Measurements from ENCODE around the gene CEMP1. TPM values are rescaled to one million over a fixed set of nuclear protein-coding genes. Genes with fewer than 3 reads are reported as not detected.
A peak's percentile ranks its signal among the peaks of the same experiment; 100 is the strongest.

CEMP1 gene
- total RNA-seq, 1 donor from 2014 or later = not detected

DNA sequence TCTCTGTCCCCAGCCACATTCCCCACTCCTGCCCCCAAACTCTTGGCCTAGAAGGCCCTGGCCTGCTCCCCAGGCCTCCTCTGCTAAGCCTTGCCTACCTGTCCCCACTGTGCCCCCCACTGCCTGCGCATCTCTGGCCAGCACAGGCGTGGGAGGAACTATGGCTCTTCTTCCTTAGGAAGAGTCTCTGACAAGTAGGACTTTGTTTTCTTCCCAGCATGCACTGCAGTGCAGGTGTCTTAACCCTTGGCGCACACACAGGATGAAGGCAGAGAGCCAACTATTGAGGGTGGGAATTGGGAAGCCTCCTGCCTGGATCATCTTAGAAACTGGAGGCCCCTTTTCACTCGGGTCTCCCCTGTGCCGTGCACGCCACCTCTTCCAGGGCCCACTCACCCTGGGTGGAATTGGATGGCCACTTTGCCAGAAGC is 7.4 kb downstream of the CEMP1 start:
- H3K36me3 ChIP-seq (ENCODE audit: control insufficient read depth in 3 of 3, insufficient read depth in 3 of 3, low read length in 3 of 3) = peaks cover 31 to 32% (median 32%) of the 10 kb centered on the region in 3 donors
- no peaks in the 10 kb centered on the region for H3K9me3 ChIP-seq (ENCODE audit: control insufficient read depth in 3 of 3, low read length in 3 of 3)
- no peak overlapping the region for H3K4me3 ChIP-seq (ENCODE audit: low read length in 3 of 3)
- H3K27ac ChIP-seq (ENCODE audit: low read depth, low read length) = no peak overlapping the region
- peaks cover 18 to 30% (median 20%) of the 10 kb centered on the region in 3 donors for H3K4me1 ChIP-seq (ENCODE audit: control insufficient read depth in 3 of 3, insufficient read depth in 3 of 3, low read length in 3 of 3)
- no peak overlapping the region for H3K9ac ChIP-seq (ENCODE audit: low read depth in 1 of 3, low read length in 3 of 3)
- no peaks in the 10 kb centered on the region for H3K27me3 ChIP-seq (ENCODE audit: control insufficient read depth in 3 of 3, insufficient read depth in 3 of 3, low read length in 3 of 3)

GRCh38 chr16:2520784-2521531 is 10.2 kb downstream of the CEMP1 start:
- H3K27me3 ChIP-seq (ENCODE audit: control insufficient read depth in 3 of 3, insufficient read depth in 3 of 3, low read length in 3 of 3) = no peaks in the 10 kb centered on the region
- peak overlapping the region; percentile 47 for H3K27ac ChIP-seq (ENCODE audit: low read depth, low read length)
- no peaks in the 10 kb centered on the region for H3K9me3 ChIP-seq (ENCODE audit: control insufficient read depth in 3 of 3, low read length in 3 of 3)
- peaks cover 17 to 26% (median 21%) of the 10 kb centered on the region in 3 donors for H3K36me3 ChIP-seq (ENCODE audit: control insufficient read depth in 3 of 3, insufficient read depth in 3 of 3, low read length in 3 of 3)
- peaks cover 47 to 58% (median 48%) of the 10 kb centered on the region in 3 donors for H3K4me1 ChIP-seq (ENCODE audit: control insufficient read depth in 3 of 3, insufficient read depth in 3 of 3, low read length in 3 of 3)
- peak overlapping the region; percentile 72 to 76 (median 73) for H3K4me3 ChIP-seq (ENCODE audit: low read length in 3 of 3)
- H3K9ac ChIP-seq (ENCODE audit: low read depth in 1 of 3, low read length in 3 of 3) = peak overlapping the region; percentile 76 to 83 (median 78)

GRCh38 chr16:2520097-2520783 is 11.0 kb downstream of the CEMP1 start, which contains the start of gene AMDHD2:
AMDHD2 (plus strand) TSS chr16:2520371; CDS start chr16:2520459, 88 bp downstream.
- H3K9ac ChIP-seq (ENCODE audit: low read depth in 1 of 3, low read length in 3 of 3) = peak within 1 kb of the TSS; percentile 76 to 83 (median 78)
- H3K4me1 ChIP-seq (ENCODE audit: control insufficient read depth in 3 of 3, insufficient read depth in 3 of 3, low read length in 3 of 3) = peaks cover 54 to 66% (median 55%) of the 10 kb centered on the region in 3 donors
- H3K27me3 ChIP-seq (ENCODE audit: control insufficient read depth in 3 of 3, insufficient read depth in 3 of 3, low read length in 3 of 3) = no peaks in the 10 kb centered on the region
- H3K4me3 ChIP-seq (ENCODE audit: low read length in 3 of 3) = peak within 1 kb of the TSS; percentile 72 to 76 (median 73)
- H3K9me3 ChIP-seq (ENCODE audit: control insufficient read depth in 3 of 3, low read length in 3 of 3) = no peaks in the 10 kb centered on the region
- peaks cover 16 to 26% (median 19%) of the 10 kb centered on the region in 3 donors for H3K36me3 ChIP-seq (ENCODE audit: control insufficient read depth in 3 of 3, insufficient read depth in 3 of 3, low read length in 3 of 3)
- peak within 1 kb of the TSS; percentile 98 for H3K27ac ChIP-seq (ENCODE audit: low read depth, low read length)

- Histone ChIP-seq H3K27ac (ENCODE audit: low read depth, low read length) (peak overlapping the region; percentile 98), H3K4me1 (ENCODE audit: control insufficient read depth in 3 of 3, insufficient read depth in 3 of 3, low read length in 3 of 3) (peaks cover 59 to 71% (median 61%) of the 10 kb centered on the region in 3 donors)
Measured at GRCh38 chr16:2519711-2520080, 11.5 kb downstream of the CEMP1 start.

DNA sequence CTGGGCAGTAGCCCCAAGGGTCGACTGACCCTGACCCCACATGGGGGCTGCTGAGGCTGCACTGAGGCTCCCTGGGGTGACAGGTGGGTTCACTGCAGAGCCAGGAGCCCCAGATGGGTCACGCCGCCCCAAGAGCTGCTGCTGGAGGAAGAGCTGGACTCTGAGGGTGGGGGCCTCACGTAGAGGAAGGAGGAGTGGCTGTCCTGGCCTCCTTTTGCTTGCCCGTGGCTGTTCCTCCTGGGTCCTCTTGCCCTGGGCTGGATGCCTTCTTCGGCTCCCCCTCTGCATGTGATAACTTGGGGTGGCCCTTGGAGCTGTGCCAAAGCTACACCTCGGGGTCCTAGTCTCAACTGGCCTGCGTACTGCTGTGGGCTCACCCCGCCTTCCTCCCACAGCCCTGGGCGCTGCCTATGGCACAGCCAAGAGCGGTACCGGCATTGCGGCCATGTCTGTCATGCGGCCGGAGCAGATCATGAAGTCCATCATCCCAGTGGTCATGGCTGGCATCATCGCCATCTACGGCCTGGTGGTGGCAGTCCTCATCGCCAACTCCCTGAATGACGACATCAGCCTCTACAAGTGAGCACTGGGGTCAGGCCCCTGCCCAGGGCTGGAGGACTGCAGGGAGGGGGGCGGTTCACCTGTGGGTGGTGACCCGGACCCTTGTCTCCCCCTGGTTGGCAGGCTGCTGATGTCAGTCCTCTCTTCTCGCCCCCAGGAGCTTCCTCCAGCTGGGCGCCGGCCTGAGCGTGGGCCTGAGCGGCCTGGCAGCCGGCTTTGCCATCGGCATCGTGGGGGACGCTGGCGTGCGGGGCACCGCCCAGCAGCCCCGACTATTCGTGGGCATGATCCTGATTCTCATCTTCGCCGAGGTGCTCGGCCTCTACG is 12.1 kb downstream of the CEMP1 start:
- H3K27ac ChIP-seq (ENCODE audit: low read depth, low read length) = peak overlapping the region; percentile 98
- peak overlapping the region in 2 of 3 donors; percentile 29 to 51 for H3K4me3 ChIP-seq (ENCODE audit: low read length in 3 of 3)
- no peaks in the 10 kb centered on the region for H3K9me3 ChIP-seq (ENCODE audit: control insufficient read depth in 3 of 3, low read length in 3 of 3)
- H3K9ac ChIP-seq (ENCODE audit: low read depth in 1 of 3, low read length in 3 of 3) = peak overlapping the region; percentile 62 to 74 (median 72)
- no peaks in the 10 kb centered on the region for H3K27me3 ChIP-seq (ENCODE audit: control insufficient read depth in 3 of 3, insufficient read depth in 3 of 3, low read length in 3 of 3)
- peaks cover 10 to 20% (median 16%) of the 10 kb centered on the region in 3 donors for H3K36me3 ChIP-seq (ENCODE audit: control insufficient read depth in 3 of 3, insufficient read depth in 3 of 3, low read length in 3 of 3)
- H3K4me1 ChIP-seq (ENCODE audit: control insufficient read depth in 3 of 3, insufficient read depth in 3 of 3, low read length in 3 of 3) = peaks cover 61 to 72% (median 62%) of the 10 kb centered on the region in 3 donors

More at GRCh38 chr16:2519711-2520080, 11.5 kb downstream of the CEMP1 start:
- Histone ChIP-seq H3K4me3 (ENCODE audit: low read length in 3 of 3) (peak overlapping the region; percentile 52 to 70 (median 58)), H3K36me3 (ENCODE audit: control insufficient read depth in 3 of 3, insufficient read depth in 3 of 3, low read length in 3 of 3) (peaks cover 15 to 25% (median 19%) of the 10 kb centered on the region in 3 donors), H3K9me3 (ENCODE audit: control insufficient read depth in 3 of 3, low read length in 3 of 3) (no peaks in the 10 kb centered on the region), H3K27me3 (ENCODE audit: control insufficient read depth in 3 of 3, insufficient read depth in 3 of 3, low read length in 3 of 3) (no peaks in the 10 kb centered on the region), H3K9ac (ENCODE audit: low read depth in 1 of 3, low read length in 3 of 3) (peak overlapping the region; percentile 40 to 74 (median 62))

DNA sequence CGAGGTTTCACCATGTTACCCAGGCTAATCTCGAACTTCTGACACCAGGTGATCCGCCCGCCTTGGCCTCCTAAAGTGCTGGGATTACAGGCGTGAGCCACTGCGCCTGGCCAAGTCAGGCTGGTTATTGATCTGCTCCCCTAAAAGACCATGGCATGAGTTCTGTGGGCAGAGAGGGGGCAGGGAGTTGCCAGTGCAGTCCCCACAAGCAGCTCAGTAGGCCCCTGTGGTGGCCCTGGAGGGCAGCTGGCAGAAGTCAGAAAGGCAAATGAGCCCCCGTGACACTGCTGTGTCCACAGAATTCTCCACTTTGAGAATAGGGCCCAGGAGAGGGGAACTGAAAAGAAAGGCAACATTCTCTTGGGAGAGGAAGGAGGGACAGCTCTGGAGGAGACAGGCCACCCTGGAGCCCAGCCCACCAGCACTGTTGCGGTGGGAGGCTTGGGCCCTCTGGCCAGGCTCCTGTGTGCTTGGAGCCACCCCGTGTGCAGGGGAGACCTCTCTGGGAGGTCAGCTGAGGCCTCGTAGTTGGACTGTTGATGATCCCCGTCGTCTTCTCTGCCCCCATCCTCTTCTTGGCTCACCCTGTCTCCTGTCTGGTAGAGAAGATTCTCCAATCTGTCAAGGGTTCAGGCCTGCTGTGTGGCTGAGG is 13.1 kb downstream of the CEMP1 start:
- Histone ChIP-seq H3K4me3 (ENCODE audit: low read length in 3 of 3) (no peak overlapping the region), H3K27me3 (ENCODE audit: control insufficient read depth in 3 of 3, insufficient read depth in 3 of 3, low read length in 3 of 3) (no peaks in the 10 kb centered on the region), H3K4me1 (ENCODE audit: control insufficient read depth in 3 of 3, insufficient read depth in 3 of 3, low read length in 3 of 3) (peaks cover 63 to 68% (median 65%) of the 10 kb centered on the region in 3 donors), H3K27ac (ENCODE audit: low read depth, low read length) (peak overlapping the region; percentile 98), H3K36me3 (ENCODE audit: control insufficient read depth in 3 of 3, insufficient read depth in 3 of 3, low read length in 3 of 3) (peaks cover 2 to 10% (median 10%) of the 10 kb centered on the region in 3 donors), H3K9ac (ENCODE audit: low read depth in 1 of 3, low read length in 3 of 3) (peak overlapping the region; percentile 42 to 74 (median 72)), H3K9me3 (ENCODE audit: control insufficient read depth in 3 of 3, low read length in 3 of 3) (no peaks in the 10 kb centered on the region)

DNA sequence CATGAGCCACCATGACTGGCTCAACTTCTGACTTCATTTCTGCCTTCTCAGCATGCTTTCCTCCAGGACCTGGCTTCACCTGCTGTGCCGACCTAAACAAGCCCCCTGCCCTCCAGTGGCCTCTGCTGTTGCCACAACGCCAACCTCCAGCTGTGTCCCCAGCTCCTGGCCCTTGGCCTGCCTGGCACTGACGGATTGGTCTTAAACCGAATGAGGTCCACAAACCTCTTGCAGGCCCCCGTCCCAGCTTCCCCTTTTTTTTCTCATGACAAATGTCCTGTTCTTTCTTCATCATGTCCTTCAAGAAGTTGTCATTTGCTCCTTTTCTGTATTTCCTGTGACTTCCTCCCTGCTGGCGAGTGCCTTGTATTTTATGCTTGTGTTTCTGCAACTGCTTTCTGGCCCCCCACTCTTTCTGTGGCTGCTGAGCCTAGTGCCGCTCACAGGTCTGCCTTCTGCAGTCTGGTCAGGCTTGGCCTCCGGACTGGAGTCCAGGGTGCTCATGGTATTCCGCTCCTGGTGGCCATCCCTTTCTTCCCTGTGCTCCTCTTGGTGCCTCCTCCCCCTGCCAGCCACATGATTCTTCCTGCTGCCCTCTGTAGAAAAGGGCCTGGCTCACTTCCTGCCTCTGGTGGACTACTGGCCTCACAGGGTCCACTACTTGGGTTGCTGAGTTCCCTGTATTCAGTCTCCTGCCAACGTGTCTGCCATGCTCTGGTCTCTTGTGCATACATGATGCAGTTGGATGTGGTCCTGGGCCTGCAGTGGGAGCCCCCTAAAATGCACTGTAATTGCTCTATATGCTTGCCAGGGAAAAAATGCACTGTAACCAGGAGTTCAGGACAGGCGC is 14.6 kb downstream of the CEMP1 start:
- Histone ChIP-seq H3K27me3 (ENCODE audit: control insufficient read depth in 3 of 3, insufficient read depth in 3 of 3, low read length in 3 of 3) (no peaks in the 10 kb centered on the region), H3K4me3 (ENCODE audit: low read length in 3 of 3) (peak overlapping the region; percentile 56 to 81 (median 61)), H3K36me3 (ENCODE audit: control insufficient read depth in 3 of 3, insufficient read depth in 3 of 3, low read length in 3 of 3) (peaks cover 2 to 9% (median 9%) of the 10 kb centered on the region in 3 donors), H3K9me3 (ENCODE audit: control insufficient read depth in 3 of 3, low read length in 3 of 3) (no peaks in the 10 kb centered on the region), H3K27ac (ENCODE audit: low read depth, low read length) (peak overlapping the region; percentile 98), H3K9ac (ENCODE audit: low read depth in 1 of 3, low read length in 3 of 3) (peak overlapping the region; percentile 50 to 88 (median 74)), H3K4me1 (ENCODE audit: control insufficient read depth in 3 of 3, insufficient read depth in 3 of 3, low read length in 3 of 3) (peaks cover 71 to 82% (median 73%) of the 10 kb centered on the region in 3 donors)

DNA sequence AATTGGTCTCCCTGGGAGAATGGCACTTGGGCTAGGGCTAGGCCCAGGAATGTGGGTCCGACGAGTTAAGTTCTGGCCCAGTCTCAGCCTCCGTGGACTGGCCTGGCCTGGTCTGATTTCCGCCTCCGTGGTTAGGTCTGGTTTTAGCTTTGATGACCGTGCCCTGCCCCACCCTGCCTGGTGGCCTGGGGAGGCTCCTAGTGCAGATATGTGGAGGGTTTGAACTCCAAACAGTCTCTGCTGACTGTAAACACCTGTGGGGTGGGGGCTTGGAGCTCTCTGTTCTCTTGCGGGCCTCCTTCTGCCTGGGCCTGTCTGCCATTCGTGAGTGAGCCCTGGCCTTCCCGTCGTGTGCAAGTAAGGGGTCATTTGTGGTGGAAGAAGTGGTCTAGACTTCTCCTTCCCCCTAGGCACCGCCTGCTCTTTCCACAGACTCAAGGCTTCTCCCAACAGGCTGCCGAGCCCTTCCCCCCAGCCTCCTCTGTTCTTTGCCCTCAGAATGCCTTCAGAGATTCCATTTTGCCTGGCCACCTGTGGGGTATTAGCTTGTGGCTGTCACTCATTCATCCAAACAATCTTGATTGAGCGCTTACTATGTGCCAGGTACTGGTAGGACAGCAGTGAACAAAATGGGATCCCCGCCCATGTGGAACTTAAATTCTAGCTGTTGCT is 15.9 kb downstream of the CEMP1 start:
- peak overlapping the region; percentile 81 to 87 (median 85) for H3K4me3 ChIP-seq (ENCODE audit: low read length in 3 of 3)
- no peaks in the 10 kb centered on the region for H3K27me3 ChIP-seq (ENCODE audit: control insufficient read depth in 3 of 3, insufficient read depth in 3 of 3, low read length in 3 of 3)
- H3K9ac ChIP-seq (ENCODE audit: low read depth in 1 of 3, low read length in 3 of 3) = peak overlapping the region; percentile 88 to 91 (median 91)
- peak overlapping the region; percentile 98 for H3K27ac ChIP-seq (ENCODE audit: low read depth, low read length)
- H3K9me3 ChIP-seq (ENCODE audit: control insufficient read depth in 3 of 3, low read length in 3 of 3) = no peaks in the 10 kb centered on the region
- peaks cover 0 to 9% (median 9%) of the 10 kb centered on the region in 3 donors for H3K36me3 ChIP-seq (ENCODE audit: control insufficient read depth in 3 of 3, insufficient read depth in 3 of 3, low read length in 3 of 3)
- peaks cover 62 to 77% (median 67%) of the 10 kb centered on the region in 3 donors for H3K4me1 ChIP-seq (ENCODE audit: control insufficient read depth in 3 of 3, insufficient read depth in 3 of 3, low read length in 3 of 3)

Data from skeletal muscle tissue (tissue), 4 donors.